Osteocyte (in vitro differentiated cells): Measurements from ENCODE around the gene OSCAR. TPM values are rescaled to one million over a fixed set of nuclear protein-coding genes. Genes with fewer than 3 reads are reported as not detected.

ENCODE experiments used
- DNase-seq: peaks from one replicate; pipeline ENCODE4 v3.0.0; 2021; ENCODE audit warnings: mixed read lengths; ENCODE audit not compliant: unreplicated experiment; ENCODE audit errors: extremely low spot score
- H3K27ac Mint-ChIP-seq: one replicate; pipeline ENCODE4 v1.8.0; 2021; ENCODE audit warnings: mild to moderate bottlenecking, mixed read lengths; ENCODE audit not compliant: unreplicated experiment
- H3K27me3 Mint-ChIP-seq: one replicate; pipeline ENCODE4 v1.8.0; 2021; ENCODE audit warnings: mixed read lengths; ENCODE audit not compliant: unreplicated experiment
- H3K36me3 Mint-ChIP-seq: one replicate; pipeline ENCODE4 v1.8.0; 2021; ENCODE audit warnings: mixed read lengths; ENCODE audit not compliant: unreplicated experiment
- H3K4me1 Mint-ChIP-seq: one replicate; pipeline ENCODE4 v1.8.0; 2021; ENCODE audit warnings: mixed read lengths; ENCODE audit not compliant: unreplicated experiment
- H3K4me3 Mint-ChIP-seq: one replicate; pipeline ENCODE4 v1.8.0; 2021; ENCODE audit warnings: mild to moderate bottlenecking, moderate library complexity, mixed read lengths; ENCODE audit not compliant: unreplicated experiment
- H3K9me3 Mint-ChIP-seq: one replicate; pipeline ENCODE4 v1.8.0; 2021; ENCODE audit warnings: mixed read lengths; ENCODE audit not compliant: unreplicated experiment
- total RNA-seq: library from RNA; stranded (reverse); gene quantifications from 2 replicates; pipeline ENCODE4 v1.2.1, GENCODE V29; 2021
- TF ChIP-seq, protein P1 (sequence below): fragments of 200-600 bp; sonication (generic); IDR thresholded peaks from 2 replicates; pipeline ENCODE4 v1.5.0; 2021; ENCODE audit warnings: antibody characterized with exemption, mild to moderate bottlenecking, moderate library complexity

OSCAR gene
- total RNA-seq, 1 donor from 2014 or later: 0.32 TPM

DNA sequence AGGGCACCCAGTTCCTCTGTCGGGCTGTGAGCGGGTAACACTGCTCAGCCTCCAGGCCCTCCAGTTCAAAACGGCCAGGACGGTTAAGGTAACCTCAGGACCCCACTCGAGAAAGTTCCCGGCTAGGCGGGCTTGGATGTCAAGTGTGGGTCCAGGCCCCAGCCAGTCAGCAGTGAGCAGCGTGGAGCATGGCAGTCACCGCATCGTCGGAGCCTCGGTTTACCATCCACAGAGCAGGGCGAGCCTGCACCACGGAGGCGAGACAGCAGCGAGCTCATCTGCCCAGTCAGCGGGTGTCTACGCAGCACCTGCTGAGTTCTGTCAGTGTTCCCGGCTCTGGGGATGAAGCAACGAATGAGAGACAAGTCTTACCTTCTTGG is 29.0 kb upstream of the OSCAR start:
- DNase-seq: no peak
- Mint-ChIP-seq H3K27ac (no peak overlapping the region), H3K9me3 (no peaks in the 10 kb centered on the region), H3K36me3 (peaks cover 11% of the 10 kb centered on the region), H3K4me3 (no peak overlapping the region), H3K4me1 (no peaks in the 10 kb centered on the region), H3K27me3 (peaks cover 5% of the 10 kb centered on the region)
- TF ChIP-seq, protein P1, sequence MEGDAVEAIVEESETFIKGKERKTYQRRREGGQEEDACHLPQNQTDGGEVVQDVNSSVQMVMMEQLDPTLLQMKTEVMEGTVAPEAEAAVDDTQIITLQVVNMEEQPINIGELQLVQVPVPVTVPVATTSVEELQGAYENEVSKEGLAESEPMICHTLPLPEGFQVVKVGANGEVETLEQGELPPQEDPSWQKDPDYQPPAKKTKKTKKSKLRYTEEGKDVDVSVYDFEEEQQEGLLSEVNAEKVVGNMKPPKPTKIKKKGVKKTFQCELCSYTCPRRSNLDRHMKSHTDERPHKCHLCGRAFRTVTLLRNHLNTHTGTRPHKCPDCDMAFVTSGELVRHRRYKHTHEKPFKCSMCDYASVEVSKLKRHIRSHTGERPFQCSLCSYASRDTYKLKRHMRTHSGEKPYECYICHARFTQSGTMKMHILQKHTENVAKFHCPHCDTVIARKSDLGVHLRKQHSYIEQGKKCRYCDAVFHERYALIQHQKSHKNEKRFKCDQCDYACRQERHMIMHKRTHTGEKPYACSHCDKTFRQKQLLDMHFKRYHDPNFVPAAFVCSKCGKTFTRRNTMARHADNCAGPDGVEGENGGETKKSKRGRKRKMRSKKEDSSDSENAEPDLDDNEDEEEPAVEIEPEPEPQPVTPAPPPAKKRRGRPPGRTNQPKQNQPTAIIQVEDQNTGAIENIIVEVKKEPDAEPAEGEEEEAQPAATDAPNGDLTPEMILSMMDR: no peak

DNA sequence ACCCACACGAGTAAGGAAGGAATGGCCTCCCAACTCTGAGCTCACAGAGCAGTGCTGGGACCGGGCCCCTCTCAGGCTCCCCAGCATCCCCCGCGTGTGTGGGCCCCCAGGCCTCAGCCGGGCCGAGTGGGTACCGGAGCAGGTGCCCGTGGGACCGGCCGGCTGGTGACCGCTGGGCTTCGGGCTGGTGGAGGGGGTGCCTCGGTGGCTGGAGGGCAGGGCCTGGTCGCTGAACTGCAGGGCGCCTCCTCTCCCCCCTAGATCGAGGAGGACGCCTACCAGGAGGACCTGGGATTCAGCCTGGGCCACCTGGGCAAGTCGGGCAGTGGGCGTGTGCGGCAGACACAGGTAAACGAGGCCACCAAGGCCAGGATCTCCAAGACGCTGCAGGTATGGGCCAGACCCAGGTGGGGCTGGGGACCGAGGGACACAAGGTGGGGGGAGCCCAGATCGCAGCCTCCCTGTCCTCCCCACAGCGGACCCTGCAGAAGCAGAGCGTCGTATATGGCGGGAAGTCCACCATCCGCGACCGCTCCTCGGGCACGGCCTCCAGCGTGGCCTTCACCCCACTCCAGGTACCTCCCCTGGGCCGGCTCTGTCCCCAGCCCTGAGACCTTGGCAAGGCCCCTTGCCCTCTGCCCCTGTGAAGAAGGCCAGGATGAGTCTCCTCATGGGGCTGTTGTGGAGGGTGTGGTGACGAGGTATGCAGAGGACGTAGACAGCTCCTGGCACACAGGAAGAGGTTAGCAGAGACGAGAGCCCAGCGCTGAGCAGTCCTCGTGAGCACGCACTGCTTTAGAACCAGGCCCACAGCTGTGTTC is 28.4 kb upstream of the OSCAR start:
- TF ChIP-seq, protein P1: no peak
- Mint-ChIP-seq H3K27ac (no peak overlapping the region), H3K4me3 (no peak overlapping the region), H3K27me3 (no peaks in the 10 kb centered on the region), H3K4me1 (no peaks in the 10 kb centered on the region), H3K36me3 (peaks cover 13% of the 10 kb centered on the region), H3K9me3 (no peaks in the 10 kb centered on the region)
- no peak for DNase-seq

DNA sequence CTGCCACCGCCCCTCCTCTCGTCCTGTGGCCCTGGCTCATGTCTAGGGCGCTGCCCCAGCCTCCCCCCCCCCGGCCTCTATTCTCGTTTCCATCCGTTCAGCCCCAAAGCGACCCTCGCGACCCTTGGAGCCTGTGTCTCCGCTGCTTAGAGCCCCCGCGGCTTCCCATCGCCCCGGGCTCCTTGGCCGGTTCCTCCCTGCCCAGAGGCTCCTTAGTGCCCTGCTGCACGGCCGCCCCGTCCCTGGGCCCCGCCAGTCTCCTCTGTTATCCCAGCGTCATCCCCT is 27.8 kb upstream of the OSCAR start:
- H3K4me1 Mint-ChIP-seq: no peaks in the 10 kb centered on the region
- H3K9me3 Mint-ChIP-seq: no peaks in the 10 kb centered on the region
- TF ChIP-seq, protein P1: no peak
- no peak for DNase-seq
- H3K27ac Mint-ChIP-seq: no peak overlapping the region
- peaks cover 14% of the 10 kb centered on the region for H3K36me3 Mint-ChIP-seq
- no peak overlapping the region for H3K4me3 Mint-ChIP-seq
- no peaks in the 10 kb centered on the region for H3K27me3 Mint-ChIP-seq

DNA sequence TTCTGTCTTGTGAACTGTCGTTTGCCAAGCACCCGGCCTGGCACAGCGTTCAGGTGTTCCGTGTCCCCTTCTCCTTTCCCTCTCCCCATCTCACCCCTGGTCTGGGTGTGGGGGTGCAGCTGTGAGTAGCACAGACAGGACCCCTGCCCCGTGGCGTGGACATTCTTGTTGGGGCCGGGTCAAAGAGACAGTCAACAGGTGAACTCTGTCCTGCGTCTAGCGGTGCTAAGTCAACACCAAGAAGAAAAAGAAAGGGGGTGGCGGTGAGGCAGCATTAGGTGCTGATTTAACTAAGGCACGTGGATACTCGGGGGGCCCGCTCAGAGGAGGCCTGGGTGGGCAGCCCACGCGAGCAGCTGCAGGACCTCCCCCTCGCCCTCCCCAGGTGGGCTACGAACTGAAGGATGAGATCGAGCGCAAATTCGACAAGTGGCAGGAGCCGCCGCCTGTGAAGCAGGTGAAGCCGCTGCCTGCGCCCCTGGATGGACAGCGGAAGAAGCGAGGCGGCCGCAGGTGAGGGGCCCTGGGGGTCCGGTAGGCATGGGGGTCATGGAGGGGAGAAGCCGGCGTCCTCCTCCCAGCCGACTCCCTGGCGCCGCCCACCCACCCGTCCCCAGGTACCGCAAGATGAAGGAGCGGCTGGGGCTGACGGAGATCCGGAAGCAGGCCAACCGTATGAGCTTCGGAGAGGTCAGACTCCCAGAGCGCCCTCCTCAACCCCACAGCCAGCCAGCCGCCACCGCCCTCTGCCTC is 27.3 kb upstream of the OSCAR start:
- no peaks in the 10 kb centered on the region for H3K9me3 Mint-ChIP-seq
- no peak for DNase-seq
- no peak overlapping the region for H3K27ac Mint-ChIP-seq
- H3K36me3 Mint-ChIP-seq: peaks cover 16% of the 10 kb centered on the region
- no peaks in the 10 kb centered on the region for H3K4me1 Mint-ChIP-seq
- H3K27me3 Mint-ChIP-seq: no peaks in the 10 kb centered on the region
- H3K4me3 Mint-ChIP-seq: no peak overlapping the region
- TF ChIP-seq, protein P1: no peak

DNA sequence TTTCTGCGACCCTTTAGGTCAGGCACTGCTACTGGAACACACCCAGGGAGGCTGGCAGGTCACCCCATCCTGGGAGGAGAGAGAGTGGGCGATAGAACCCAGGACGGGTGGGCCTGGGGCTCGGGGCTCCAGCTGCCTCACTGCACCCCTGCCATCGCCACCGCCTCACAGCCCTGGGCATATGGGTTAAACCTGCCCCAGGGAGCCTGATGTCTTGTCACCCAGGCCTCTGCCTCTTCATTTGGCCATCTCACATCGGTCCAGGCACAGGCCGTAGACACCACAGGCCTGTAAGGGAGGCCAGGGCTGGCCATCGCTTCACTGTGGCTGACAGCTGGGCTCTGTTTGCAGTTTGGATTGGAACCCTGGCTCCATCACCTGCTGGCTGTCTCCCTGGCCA is 25.1 kb upstream of the OSCAR start:
- Mint-ChIP-seq H3K27me3 (no peaks in the 10 kb centered on the region), H3K4me1 (no peaks in the 10 kb centered on the region), H3K9me3 (no peaks in the 10 kb centered on the region), H3K27ac (no peak overlapping the region), H3K4me3 (no peak overlapping the region), H3K36me3 (peaks cover 24% of the 10 kb centered on the region)
- DNase-seq: no peak
- TF ChIP-seq, protein P1: no peak
